Activated CD4-positive, alpha-beta T cell treated with anti-CD3 and anti-CD28 coated beads, Interleukin-2, Interleukin-4, amounts not matched to agents 100 ng/mL and 50 ng/mL, durations not matched to agents 16 hours and 8 hours (primary cell): Measurements from ENCODE around the gene PRKAR2B.

Source experiments
- DNase-seq: peaks from one replicate; pipeline ENCODE4 v3.0.0-alpha.2; 2020; ENCODE audit warnings: low spot score

Gene PRKAR2B

DNA sequence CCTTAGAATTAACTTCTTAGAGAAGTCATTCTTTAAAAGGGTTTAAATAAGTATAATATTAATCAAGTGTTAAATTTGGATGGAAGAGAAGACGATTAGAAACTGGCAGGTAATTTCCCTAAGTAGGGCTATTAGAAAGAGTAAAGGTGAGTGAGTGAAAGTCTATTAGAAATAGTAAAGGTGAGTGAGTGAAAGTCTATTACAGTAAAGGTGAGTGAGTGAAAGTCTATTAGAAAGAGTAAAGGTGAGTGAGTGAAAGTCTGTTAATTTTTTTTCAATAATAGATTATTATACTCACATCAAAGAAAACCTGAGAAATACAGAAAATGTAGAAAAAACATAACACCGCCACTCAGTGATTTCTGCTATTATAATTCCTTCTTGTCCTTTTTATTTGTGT lies 113.5 kb downstream of the PRKAR2B start:
- DNase-seq, result no peak

DNA sequence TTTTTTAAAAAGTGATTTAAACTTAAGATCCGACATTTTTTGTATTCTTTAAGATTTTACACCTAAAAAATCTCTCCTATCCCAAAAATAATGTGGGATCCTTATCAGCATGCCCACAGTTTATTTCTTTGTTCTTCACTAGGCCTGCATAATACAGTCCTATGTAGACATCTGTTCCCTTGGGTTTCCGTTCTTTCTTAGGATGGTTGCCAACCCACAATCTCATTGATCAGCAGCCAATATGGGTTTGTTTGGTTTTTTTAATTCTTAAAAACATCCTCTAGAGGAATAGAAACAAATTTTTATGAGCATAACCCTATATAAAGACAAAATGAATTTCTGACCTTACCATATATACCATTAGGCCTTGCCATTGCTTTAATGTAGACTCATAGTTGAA lies 115.9 kb downstream of the PRKAR2B start:
- no peak for DNase-seq

DNA sequence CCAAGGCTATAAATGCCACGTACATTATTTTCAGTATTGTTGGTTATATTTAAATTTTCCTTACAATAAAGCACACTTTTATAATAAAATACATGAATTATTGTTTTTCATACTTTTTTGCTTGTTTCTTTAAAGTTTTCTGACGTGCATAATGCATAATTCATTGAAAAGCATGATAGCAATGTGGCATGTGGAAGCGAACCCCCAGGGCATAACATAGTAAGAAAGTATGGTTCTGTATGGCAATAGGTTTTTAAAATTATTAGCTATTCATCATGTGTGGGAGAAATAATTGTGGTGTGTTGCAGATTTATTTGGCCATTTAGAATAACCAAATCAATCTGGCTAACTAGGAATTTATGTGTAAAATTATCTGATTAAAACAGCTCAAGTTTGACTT lies 116.9 kb downstream of the PRKAR2B start:
- no peak for DNase-seq

DNA sequence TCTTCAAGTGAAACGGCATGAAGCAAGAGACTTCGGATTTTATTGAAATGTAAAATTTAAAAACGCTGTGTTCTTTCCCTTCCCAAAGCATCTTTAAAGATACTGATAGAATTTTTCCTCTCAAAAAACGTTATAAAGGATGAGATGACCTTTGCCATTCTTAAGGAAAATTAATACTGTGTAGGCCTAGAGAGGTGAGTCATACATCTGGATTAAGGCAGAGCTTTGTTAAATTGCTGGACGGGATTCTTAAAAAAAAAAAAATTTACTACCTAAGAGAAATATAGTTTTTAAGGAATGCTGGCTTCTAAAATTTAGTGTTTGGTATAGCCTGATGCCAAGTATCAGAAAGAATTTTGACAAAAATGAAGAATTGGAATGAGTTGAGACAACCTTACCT lies 118.0 kb downstream of the PRKAR2B start:
- DNase-seq, result no peak

DNA sequence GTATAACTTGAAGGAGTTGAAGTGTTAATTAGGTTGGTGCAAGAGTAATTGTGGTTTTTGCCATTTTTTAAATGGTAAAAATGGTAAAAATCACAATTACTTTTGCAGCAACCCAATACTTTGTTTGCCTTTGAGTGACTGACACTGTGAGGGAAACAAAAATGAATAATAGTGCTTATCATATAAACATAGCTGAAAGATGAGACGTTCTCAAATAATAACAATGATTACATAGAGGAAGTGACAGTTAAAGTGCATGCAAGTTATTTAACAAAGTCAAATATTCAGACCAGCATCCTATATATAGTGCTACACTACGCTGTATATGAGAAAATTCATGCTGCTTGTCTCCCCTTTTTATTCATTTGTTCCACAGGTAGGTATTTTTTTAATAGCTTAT lies 119.6 kb downstream of the PRKAR2B start:
- DNase-seq, result no peak

DNA sequence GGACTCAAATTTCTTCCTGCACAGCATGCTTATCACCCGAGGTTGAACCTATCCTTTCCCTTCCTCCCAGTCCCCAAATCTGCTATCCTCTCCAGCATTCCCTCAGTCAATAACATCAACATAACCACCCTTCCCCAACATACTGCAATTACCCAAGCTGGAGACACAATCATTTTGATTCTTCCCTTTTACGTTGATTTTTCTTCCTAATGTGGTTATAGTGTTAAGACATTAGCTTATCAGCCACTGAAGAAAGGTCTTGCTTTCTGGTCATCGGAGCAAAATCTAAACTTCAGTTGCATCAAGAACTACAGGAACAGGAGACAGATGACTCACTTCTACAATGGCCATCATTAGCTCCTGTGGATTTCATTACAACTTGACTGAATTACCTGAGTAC lies 120.8 kb downstream of the PRKAR2B start:
- DNase-seq, result no peak

DNA sequence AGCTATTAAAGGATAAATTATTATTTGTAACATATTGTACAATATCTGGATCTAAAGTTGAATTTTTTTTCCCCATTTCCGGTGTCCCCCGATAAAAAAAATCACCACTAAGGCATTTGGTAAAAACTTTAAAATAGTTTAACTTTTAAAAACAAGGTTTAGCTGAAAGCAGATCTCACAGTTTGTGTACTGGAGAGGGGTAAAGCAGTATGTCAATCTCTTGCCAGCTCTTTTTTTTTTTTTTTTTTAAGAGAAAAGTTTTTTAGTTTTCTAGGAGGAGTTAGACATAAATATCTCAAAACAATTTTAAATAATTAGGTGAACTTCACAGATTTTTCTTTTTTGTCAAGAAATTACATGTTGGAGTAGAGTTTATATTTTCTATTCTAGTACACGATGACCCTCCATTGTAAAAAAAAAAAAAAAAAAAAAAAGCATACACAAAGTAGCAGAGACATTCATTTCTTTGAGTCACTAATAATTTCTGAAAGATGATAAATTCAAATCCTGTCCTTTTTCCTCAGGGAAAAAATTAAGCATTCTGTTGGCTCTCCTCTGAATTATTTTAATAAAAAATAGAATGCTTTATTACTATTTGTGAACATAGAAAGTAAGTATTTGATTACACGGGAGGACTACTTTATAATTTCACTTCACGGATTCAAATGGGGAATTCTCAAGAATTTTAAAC lies 122.4 kb downstream of the PRKAR2B start:
- DNase-seq, result no peak

DNA sequence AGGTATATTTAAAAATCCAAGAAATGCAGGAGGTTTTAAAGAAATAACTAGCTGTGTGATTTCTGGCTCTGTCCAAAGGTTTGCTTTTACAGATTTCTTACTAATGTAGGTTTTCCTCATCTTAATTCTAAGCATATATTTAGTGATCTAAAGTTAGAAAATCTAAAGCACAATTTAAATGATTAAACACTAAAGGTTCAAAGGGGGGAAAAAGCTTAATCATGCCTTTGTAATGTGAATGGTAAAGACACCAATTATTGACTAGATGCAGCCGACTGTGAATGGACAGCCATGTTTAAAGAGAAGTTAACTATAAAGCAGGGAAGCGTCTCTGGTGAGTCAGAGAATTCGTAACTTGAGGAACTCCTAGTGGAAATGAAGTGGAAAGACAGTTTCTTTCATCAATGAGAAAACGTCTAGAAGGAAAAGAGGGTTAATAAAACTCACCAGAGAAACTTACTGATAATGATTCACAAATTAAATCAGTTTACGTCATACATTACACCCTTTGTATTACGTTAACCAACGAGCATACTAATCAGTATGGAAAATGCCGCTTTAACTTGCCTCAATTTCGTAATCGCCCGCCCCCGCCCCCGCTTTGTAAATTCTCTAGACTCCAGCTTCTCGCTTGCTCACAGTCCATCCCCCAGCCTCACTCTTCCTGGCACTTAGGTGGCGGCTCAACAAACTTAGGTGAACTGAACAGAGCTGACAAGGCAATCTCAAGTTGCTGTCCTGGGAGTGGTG lies 123.2 kb downstream of the PRKAR2B start:
- peak; percentile 35 for DNase-seq

DNA sequence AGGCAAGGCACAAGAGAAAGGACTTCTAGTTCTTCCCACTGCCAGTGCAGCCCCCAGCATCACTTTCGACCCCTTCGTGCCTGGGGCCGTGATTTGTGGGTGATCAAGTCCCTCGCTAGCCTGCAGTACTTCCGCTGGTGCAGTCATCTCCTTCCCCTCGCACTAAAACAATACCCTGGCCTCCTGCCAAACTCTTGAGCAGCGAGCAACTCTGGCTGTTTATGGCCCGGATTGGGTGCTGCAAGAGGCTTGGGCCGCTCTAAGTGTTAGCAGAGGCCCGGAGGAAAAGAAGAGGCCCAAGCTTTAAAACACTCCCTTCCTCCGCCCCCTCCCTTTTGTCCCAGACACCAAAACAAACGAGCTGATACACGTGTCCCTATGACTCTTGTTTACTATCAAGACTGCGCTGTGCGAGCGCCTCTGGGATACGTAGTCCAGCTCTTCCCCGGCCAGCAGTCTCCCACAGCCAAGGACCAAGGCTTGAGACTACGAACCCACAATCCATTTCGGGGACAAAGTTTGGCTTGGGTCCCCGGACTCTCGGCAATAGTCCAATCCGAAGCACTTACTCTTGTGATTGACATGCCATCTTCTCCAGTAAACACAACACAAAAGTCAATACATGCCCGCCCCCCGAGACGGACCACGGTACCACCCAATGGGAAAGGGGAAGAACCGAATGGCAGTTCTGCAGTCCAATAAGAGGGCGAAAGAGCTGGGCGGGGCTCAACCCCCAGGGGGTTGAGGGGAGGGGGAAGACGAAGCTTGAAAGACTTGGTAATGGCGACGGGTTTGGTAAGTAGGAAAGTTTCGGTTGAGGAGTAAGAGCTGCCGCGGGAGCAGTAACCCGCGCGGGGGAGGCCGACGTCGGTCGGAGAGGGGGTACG lies 124.0 kb downstream of the PRKAR2B start, which contains the start of gene HBP1:
Gene HBP1, plus strand, starts transcription at position 771 of the 887 bp plus-strand sequence. CDS start 10,891 bp downstream, outside the sequence.
- DNase-seq, result peak; percentile 98

DNA sequence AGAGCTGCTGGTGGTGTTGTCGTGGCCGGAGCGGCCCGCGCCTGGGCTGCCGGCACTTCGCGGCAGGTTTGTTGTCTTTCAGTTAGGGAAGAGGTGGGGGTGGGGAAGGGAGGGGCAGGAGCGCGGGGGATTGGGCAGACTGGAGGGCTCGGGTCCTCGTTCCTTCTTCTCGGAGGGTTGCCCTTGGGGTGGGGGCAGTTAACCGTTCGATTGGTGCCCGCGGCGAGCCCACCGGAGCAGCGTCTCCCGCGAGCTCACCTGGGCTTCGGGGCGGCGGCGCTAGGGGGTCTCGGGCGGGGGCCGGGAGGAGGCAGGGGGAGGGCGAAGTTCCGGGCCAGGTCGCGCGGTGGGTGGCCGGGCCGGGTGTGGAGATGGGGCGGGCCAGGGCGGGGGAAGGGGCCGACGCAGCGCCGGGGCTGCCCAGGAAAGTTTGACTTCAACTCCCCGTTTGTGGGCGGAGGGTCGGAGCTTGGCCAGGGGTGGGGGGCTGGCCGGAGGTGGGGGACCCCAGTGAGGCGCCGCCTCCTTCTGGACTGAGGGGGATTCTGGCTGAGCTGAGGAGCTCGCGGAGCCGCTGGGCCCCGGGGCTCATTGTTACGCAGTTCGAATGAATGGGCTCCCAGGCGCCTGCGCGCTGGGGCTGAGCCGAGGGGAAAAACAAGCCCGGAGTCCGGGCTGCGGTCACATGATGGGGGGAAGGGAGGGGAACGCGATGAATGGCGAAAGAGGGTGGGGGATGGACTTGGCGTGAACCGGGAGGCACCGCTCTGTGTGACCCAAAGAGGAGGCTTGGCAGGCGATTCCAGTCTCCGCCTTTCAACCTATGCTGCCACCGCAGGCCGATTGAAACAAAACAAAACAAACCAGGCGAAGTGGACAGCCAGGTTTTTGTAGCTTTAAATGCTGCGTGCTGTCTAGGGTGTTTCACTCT lies 124.9 kb downstream of the PRKAR2B start:
- peak; percentile 92 for DNase-seq

DNA sequence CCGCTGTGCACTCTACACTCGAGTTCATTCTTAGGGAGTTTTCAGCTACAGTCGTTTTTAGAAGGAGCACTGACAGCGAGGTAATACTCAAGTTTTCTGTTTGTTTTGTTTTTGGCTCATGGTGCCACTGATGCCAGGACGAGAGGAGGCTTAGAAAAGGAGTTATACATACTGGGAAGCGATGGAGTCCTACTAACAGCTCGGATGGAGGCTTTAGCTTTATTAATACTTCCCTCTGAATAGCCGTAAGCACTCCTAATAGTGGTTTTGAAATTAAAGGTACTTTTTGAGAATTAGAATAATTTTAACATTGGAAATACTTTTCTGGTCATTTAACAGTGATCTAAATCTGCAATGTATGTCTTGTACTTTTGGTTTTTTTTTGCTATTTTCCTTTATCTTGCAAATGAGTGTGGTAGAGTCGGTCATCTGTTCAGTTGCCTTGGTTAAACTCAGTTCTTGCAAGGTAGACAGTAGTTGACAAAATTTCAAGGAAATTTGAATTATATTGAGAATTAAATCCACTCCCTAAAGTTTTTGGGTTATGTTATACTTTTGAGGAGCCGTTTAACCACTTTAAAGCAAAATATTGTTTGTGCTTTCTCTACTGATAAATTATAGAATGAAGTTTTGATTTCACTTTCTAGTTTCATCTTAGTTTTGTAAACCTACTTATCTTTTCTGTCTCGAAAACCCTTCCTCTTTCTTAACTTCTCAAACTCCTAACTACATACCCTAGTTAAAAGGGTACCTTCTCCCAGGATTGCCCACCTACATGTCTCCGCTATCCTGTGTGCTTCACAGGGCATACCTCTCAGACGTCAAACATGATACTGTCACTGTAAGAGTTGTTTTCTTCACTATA lies 125.8 kb downstream of the PRKAR2B start:
- no peak for DNase-seq

DNA sequence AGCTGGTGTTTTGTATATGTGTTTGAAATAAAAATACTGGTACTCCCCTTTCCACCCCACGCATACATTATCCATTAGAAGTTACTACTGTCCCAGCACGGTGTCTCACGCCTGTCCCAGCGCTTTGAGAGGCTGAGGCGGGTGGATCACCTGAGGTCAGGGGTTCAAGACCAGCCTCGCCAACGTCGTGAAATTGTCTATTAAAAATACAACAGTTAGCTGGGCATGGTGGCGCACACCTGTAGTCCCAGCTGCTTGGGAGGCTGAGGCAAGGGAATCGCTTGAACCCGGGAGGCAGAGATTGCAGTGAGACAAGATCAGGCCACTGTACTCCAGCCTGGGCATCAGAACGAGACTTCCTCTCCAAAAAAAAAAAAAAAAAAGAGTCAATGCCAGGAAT lies 127.0 kb downstream of the PRKAR2B start:
- no peak for DNase-seq

DNA sequence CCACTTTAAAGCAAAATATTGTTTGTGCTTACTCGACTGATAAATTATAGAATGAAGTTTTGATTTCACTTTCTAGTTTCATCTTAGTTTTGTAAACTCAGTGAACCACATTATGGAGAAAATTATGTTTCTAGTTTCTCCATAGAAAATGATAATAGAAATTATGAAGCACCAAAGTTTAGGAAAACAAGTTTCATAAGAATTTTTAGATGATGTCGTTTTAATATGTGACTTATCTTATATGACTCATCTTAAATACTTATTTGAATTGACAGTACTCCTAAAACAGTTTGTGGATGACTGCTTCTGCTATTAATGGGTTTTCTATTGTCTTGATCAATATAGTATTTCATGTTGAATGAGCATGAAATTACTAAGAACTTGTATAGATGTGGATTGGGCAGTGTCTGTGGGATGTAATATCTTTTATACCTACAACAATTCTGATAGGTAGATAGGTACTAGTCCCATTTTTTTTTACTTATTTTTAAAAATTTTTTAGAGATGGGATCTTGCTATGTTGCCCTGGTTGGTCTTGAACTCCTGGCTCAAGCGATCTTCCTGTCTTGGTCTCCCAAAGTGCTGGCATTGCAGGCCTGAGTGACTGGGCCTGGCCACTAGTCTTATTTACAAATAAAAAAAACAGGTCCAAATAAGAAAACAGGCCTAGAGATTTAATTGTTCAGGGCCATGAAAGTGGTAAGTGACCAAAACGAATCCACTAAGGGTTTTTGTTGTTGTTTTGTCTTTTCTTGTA lies 127.9 kb downstream of the PRKAR2B start:
- no peak for DNase-seq

DNA sequence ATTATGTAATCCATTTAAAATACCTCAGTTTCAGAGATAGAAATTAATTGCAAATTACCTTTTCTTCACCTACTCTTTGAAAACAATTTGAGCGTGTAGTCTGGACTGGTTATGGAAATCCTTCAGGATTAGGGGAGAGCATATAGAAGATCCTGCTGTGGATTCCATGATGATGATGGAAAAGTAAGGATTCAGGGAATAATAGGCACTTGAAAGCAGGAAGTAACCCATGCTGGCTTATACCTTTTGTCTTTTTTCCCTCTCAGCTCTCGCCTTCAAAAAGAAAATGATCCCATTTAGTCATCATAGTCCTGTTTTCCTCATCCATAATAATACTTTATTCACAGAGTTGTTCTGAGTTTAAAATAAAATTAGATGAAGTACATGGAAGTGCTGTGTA lies 128.7 kb downstream of the PRKAR2B start:
- DNase-seq, result no peak

DNA sequence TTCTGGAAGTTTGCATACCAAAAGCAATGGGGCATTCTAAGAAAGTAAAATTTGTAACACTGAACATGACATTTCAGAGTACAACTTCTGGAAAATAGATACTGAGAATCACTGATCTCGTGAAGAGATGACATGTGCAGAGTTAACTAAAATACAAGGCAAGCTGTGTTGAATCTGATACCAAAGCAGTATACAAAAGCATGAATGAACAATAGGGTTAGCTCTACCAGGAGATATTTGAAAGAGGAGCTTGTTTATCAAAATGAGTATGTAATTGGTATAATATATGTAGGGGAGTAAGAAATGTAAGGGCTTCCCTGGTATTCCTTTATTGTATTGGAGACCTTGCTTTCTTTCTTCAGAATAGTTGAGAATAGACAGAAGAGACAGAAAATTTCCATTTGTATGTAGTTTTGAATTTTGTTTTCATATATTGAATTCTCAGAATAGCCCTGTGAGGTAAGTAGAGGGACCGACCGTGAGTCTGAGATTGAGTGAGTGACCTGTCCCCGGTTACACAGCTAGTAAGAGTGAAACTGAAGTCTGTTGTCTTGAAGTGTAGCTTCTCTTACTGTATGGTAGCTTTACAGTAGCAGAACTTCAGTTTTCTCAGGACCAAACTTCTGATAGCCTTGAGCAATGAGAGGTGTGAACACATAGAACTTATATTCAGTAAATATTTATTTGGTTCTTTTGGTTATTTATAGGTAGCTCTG lies 129.3 kb downstream of the PRKAR2B start:
- peak; percentile 52 for DNase-seq

DNA sequence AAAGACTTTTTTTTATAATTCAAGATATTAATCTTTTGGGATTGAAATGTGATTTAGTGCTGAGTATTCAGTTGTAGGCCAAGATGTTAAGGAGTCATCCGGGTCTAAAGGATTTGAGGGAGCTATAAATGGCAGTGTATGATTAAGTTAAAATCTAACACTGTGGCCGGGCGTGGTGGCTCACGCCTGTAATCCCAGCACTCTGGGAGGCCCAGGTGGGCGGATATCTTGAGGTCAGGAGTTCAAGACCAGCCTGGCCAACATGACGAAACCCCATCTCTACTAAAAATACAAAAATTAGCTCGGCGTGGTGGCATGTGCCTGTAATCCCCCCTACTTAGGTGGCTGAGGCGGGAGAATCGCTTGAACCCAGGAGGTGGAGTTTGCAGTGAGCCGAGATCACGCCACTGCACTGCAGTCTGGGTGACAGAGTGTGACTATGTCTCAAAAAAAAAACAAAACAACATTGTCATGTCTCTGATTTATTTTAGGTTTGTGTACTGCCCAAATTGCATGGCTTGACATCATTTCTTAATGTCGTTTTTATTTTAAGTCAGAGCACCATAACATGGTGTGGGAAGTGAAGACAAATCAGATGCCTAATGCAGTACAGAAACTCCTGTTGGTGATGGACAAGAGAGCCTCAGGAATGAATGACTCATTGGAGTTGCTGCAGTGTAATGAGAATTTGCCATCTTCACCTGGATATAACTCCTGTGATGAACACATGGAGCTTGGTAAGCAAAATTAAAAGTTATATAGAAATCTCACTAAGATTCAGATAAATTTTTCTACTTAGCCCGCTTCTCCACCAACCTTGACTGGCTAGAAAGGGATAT lies 135.0 kb downstream of the PRKAR2B start:
- DNase-seq, result no peak

DNA sequence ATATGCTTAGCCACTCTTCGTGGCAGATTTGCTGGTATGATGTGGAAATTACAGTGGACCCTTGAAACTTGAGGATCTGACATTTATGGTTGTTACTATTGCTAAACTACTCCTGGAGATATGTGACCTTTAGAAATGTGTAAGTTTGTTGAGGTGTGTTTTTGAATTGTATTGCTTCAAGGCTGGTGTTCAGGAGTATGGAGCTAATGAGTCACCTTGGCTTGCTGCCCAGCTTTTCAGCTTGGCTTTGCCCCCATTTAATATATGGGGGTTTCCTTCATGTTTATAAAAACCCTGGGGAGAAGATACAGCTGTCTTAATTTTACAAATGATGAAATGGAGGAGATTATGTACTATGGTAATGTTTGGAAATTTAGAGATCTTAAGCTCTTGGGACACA lies 135.9 kb downstream of the PRKAR2B start:
- DNase-seq, result no peak

DNA sequence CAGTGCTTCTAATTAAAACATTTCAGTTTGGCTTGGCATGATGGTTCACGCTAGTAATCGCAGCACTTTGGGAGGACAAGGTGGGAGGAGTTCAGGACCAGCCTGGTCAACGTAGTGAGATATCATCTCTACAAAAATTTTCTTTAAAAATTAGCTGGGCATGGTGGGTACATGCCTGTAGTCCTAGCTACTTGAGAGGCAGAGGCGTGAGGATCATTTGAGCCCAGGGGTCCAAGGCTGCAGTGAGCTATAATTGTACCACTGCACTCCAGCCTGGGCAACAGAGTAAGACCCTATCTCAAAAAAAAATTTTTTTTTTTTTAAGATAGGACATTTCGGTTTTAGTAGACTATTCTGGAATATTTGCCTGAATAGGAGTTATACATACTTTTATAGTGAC lies 136.7 kb downstream of the PRKAR2B start:
- DNase-seq, result no peak
